Measurements from ENCODE around the gene RASGRP2. TPM values are rescaled to one million over a fixed set of nuclear protein-coding genes. Genes with fewer than 3 reads are reported as not detected.

Gene RASGRP2
- 1.3 and 1.7 TPM in 2 replicates for total RNA-seq

DNA sequence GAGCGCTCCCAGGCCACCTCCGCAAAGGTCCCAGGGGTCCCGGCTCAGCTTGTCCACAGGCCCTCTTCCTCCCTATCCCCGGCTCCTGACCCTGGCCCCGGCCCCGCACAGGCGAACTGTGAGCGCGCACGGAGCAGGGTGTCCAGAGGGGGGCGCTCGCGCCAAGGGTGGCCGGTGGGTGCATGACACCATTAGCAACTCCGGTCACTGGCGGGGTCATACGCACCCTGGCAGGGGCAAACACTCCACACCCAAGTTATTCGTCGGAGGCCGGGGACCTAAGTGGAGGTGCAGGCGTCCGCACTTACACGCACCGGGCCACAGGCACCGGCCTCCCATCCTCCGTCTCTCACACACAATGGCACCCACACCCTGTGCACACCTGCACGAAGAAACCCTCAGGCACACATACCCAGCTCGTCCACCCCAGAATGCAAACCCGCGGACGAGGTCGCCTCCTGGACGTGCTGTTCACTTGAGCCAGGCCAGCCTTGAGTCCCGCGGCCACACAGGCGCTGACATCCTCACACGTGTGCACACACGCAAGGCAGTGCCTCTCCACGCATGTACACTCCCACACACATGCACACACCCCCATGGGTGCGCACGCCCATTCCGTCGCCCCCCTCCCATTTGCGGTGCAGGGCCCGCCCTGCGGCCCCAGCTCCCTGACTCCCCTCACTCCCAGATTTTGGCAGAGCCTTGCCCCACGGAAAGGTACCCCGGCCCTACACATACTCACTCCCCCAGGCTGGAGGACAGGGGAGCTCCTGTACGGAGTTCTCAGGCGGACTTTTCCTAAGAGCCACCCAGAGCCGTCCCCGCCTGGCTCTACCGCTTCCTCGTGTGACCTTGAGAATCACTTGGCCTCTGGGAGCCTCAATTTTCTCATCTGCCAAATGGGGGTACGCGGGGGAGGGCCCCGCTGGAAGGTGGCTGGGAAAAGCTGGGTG is at the start of gene RASGRP2:
TSS of gene RASGRP2 (minus strand) at position 552 of the 953 bp plus-strand sequence. CDS start 1,276 bp downstream, outside the sequence.

GRCh38 chr11:64778473-64779298 is 34.7 kb upstream of the RASGRP2 start, which contains the start of gene SF1:
TSS of gene SF1 (minus strand) at chr11:64778542. CDS start at chr11:64778392, 150 bp downstream.

DNA sequence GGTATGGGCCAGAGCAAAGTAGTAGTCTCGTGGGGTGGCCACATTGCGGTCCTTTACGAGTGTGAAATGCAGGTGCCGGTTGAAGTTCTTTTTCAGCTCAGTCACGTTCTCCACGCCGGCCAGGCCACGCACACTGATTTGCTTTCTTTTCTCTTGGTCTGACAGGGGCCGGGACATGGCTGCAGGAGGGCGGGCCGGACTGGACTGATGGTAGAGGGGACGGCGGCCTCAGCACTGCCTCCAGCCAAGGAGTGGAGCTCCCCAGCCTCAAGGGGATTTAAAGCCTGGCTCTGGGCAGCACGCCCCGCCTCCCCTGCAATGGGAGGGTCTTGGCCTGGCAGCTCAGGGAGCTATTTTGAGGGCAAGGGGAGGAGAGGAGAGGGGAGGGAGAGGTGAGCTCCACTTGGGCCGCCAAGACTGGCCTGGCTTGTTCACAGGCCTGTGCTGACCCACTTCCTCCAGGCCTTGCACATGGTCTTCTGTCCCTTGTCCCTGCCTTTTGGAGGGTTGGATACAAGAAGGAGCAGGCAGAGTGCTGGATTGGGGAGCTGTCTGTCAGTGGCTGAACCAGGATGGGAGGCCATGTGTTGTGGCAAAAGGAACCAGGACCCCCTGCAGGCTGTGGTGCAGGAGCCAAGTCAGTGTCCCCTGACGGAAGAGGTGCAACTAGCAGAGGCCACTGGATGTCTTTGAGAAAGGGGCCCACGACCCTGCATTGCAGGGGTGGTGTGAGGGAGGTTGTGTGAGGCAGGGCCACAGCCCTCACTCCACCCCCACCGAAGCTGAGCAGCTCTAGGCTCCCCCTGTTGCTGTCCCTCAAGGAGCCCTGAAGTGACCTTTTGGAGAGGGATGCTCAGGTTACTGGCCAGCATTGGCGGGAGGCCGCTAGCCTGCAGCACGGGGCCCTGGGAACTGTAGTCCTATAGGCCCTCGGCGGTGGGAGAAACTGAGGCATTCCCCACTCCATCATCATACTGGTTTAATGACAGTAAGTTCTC is 16.1 kb upstream of the RASGRP2 start, which contains the start of gene PYGM:
TSS of gene PYGM (minus strand) at position 253 of the 998 bp plus-strand sequence. CDS start at position 177, 76 bp downstream.

DNA sequence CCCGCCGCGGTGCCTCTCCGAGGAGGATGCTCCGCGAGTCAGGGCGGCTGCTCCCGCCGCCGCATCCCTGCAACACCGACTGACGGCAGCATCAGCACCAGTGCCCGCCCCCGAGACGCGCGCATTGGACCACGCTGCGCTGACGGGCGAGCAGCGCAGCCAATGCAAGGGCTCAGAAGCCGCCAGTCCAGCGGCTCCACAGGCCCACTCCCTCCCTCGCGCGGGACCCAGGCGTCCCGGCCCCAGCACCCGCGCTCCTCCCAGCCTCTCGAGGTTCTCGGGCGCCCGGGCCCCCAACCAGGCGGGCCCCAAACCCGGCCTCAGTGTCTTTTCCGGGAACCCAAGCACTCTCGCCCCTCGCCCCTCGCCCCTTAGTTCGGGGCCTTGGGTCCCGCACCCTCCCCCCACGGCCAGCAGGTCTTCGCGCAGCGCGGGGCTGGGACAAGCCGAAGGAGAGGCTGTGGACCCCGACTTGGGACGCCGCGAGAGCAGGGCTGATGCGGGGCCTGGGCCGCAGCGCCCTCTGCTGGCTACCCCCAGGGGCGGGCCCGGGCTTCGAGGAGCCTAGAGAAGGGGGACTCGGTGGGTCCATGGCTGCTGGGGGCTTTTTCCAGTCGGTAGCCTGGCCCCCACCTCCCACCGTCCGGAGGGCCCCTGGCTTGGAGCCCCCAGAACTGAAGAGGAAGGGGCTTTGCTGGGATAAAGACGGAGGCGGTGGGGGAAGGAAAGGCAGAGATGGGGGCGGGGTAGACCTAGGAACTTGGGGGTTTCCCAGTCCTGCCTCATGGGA is 20.6 kb downstream of the RASGRP2 start, which contains the start of gene NRXN2:
TSS of gene NRXN2 (minus strand) at position 81 of the 790 bp plus-strand sequence. CDS start 9,498 bp downstream, outside the sequence.

Other genes starting within 250 kb of the RASGRP2 start
- not detected in 2 replicates for gene SLC22A11, start 188.2 kb downstream of the RASGRP2 start, total RNA-seq
- gene SLC22A12, start 152.9 kb downstream of the RASGRP2 start, total RNA-seq = not detected in 2 replicates
- gene NRXN2, start 20.9 kb downstream of the RASGRP2 start, total RNA-seq = 107 and 111 TPM in 2 replicates
- 0.81 and 0.97 TPM in 2 replicates for gene PYGM, start 15.8 kb upstream of the RASGRP2 start, total RNA-seq
- 123 and 156 TPM in 2 replicates for gene SF1, start 34.4 kb upstream of the RASGRP2 start, total RNA-seq
- 19.6 and 20.9 TPM in 2 replicates for gene MAP4K2, start 59.1 kb upstream of the RASGRP2 start, total RNA-seq
- gene MEN1, start 66.4 kb upstream of the RASGRP2 start, total RNA-seq = 16.8 and 19.0 TPM in 2 replicates
- gene CDC42BPG, start 100.5 kb upstream of the RASGRP2 start, total RNA-seq = 0.12 and 0.32 TPM in 2 replicates
- gene EHD1, start 134.5 kb upstream of the RASGRP2 start, total RNA-seq = 86.5 and 115 TPM in 2 replicates
- 17.5 and 19.2 TPM in 2 replicates for gene ATG2A, start 173.1 kb upstream of the RASGRP2 start, total RNA-seq
- gene PPP2R5B, start 180.5 kb upstream of the RASGRP2 start, total RNA-seq = 12.3 and 14.6 TPM in 2 replicates
- not detected in 2 replicates for gene GPHA2, start 191.8 kb upstream of the RASGRP2 start, total RNA-seq
- gene MAJIN, start 228.0 kb upstream of the RASGRP2 start, total RNA-seq = not detected in 2 replicates

Measured in hair follicle dermal papilla cell (primary cell).